DMS153 (cell line): Measurements from ENCODE around the gene NRG3.

Experiments
- DNase-seq: peaks from one replicate; lab custom pipeline; 2025; lab: John Stamatoyannopoulos, UW

Gene NRG3

DNA sequence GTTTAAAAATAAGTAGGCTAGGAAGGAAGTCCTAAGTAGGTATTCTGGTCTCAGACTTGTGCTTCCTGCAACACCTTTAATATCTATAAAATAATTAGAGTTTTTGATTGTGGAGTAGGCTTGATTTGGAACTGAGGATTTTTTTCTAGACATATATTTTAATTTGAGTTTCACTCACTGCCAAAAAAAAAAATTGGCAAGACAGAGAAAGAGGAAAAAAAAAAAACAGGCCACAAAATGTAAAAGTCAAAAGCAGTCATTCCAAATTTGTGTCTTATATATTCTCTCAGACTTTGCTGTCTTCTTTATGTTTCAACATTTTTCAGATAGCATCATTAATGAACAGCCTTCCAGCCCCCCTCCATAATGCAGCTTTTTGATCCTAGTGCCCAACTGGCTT, 346.1 kb downstream of the NRG3 start:
- DNase-seq = no peak

DNA sequence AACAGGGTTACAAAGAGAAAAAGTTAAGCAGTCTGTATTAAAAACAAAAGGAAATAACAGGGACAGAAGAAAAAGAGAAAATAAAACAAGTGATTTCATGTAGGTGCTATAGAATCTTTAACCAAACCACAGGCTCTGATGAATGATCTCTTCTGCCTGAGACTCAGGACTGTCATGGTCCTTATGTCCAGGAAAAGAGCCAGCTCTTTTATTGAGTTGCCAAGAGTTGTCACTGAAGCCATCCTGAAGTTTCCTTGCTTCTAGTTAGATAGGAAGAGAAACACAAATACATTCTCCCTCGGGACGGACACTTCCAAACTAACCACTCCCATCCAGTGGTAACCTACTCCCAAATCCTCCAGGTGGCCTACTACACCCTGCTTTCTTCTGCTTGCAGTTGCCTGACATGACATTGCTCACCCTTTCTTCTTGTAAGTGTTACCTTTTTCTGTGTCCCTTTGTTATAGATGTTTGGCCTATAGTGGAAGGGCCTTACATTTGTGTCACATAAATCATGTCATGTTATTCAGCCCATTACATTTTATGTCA, 346.7 kb downstream of the NRG3 start:
- DNase-seq = no peak

DNA sequence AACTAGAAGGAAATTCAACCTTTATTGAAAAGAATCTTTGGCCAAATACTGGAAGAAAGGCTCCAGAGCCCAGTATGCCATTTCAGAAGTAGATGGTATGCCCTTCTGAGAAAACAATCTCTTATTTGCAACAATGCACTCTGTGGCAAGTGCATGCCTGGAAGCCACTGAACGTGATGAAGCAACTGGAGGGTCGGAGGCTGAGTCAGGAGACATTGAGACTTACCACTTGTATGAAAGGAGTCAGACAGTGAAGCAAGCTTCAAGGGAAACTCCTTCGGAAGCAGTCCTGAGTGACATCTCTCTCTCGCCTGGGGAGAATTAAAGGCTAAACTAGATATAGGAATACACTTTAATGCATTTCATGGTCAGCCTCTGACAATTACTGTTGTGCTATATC, 353.7 kb downstream of the NRG3 start:
- DNase-seq = no peak

DNA sequence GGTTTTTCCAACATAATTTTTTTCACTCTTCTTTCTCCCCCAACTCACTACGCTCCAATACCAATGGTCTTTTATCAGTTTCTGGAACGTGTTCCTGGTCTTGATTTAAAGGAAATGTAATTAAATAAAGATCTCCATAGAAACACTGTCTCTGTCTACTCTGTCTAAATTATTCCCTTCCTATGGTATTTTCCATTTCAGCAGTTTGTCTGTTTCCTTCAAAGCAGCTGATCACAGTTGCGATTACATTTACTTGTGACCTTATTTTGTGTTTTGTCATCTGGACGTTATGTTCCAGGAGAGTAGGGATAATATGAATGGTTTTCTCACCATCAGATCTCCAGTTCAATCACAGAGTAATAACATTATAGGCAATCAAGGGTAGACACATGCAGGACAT, 359.2 kb downstream of the NRG3 start:
- DNase-seq = no peak

DNA sequence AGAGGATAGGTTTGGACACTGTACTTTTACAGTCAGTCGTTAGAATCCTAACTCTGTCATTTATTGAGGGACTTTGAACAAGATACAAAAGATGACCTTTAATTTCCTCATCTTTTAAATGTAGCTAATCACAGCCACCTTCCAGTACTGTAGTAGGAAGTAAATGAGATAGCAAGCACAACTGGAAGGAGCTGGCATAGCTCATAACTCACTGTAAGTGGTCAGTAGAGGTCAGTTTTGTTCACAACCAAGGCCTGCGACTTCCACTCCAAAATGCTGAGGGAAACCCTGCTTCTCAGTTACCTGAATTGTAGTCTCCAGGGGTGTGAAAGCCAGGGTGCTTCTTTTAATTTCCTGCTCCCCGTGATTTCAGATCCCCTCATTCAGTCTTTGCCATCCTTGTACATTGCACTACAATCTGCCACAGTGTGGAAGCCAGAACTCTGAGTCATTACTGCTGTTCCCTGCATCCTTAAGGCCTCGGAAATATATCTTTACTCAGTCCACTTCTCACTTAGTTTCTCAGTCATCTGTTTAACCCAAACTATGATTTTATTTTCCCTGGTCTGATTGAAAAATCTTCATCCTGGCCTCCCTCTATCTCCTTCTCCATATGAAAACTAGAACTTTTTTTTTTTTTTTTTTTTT, 361.2 kb downstream of the NRG3 start:
- no peak for DNase-seq

DNA sequence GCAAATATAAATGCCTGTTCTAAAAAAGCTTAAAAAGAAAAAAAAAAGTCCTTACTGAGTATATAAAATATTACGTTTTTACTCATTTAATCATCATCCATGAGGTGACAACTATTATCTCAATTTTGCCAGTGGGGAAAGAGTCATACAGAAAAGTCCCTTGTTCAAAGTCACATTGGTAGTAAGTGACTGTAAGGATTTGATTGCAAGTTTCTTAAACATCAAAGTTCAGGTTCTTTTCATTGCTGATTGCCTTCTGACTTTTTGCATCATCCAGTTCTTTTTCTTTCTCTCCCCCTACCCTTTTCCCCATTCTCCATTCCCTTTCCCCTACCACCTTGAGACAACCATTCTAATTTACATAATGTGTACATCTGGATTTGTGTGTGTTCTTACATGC, 363.3 kb downstream of the NRG3 start:
- DNase-seq = no peak

DNA sequence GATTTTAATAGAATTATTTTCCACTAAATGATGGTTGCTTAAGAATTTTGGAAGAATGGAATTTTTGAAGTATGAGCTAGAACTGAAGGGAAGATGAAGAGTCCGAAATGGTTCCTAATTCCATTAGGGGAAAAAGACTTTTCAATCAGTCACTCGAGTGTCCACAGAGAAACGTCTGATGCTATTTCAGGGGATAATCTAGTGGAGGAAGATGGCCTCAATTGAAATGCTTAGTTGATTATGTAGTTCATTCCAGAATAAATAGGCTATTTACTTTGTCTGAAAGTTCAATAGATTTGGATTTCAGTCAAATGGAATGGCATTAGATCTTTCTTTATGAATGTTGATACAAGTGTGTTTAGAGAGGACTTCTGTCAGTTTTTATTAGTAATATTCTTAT, 365.4 kb downstream of the NRG3 start:
- no peak for DNase-seq

DNA sequence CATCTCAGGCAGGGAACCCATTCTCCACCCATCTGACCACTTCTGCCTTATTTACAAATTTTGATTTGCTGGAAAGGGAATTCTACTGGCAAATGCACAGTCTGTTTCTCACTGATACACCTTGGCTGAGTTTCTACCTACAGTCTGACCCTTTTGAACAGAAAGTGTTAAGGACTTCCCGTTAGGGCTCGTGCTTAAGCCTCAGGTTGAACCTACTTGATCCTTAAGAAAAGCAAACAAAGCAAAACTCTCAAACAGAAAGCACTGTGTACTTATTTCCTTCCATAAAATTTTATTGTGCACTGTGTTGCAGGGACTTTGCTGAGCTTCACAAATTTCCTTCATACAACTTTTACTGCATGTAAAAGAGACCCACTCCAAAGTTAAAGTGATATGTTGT, 367.8 kb downstream of the NRG3 start:
- no peak for DNase-seq

DNA sequence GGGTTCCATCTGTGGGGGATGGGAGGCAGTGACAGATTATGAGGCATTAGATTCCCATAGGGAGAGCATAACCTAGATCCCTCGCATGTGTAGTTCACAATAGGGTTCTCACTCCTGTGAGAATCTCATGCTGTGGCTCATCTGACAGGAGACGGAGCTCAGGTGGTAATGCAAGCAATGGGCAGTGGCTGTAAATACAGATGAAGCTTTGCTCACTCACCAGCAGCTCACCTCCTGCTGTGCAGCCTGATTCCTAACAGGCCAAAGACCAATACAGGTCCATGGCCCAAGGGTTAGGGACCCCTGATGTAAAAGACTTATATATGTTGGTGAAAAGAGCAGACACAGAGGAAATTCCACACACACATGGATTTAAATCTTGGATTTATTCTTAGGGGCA, 370.2 kb downstream of the NRG3 start:
- DNase-seq = no peak

DNA sequence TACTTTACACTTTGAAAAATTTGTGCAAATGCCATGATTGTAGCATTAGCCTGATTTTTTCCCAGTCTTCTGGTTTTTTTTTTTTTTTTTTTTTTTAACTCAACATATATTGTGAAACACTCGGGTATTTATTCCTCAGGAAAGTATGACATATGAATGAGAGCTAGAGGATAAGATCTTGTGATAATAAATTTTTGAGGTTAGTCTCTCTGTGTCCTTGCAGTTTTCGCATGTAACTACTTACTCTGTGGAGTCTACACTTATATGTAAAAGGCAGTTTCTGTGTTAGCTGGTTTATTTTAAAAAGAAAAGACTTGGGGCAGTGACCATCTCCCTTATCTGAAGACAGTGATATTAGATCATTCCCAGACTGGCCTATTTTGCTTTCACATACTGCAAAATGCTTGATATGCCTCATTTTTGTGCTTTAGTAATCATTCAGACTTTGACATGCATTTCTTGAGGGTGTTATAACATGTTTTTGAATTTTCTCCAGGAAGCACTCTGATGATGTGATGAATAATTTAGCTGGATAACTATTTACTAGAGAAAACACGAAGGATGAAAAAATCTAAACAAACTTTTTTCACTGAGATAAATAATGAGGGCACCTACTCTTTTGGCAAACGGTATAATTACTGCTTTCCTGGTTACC, 371.0 kb downstream of the NRG3 start:
- no peak for DNase-seq

DNA sequence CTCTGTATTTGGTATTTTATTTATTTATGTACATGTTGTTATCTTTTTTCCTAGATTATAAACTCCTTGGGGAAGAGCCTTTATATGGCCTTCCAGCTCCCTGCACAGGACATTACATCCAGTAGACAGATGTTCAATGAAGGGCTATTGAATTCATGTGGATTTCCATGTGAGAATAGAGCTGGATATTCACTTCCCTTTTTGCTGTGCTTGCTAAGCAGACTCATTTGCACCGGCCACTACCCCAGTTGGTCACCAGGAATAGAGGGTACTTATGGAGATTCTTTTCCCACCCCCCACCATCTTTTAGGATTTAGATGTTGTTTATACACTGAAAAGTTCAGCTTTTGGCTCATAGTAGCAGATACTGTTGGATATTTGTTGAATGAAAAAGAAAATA, 374.1 kb downstream of the NRG3 start:
- DNase-seq = no peak

DNA sequence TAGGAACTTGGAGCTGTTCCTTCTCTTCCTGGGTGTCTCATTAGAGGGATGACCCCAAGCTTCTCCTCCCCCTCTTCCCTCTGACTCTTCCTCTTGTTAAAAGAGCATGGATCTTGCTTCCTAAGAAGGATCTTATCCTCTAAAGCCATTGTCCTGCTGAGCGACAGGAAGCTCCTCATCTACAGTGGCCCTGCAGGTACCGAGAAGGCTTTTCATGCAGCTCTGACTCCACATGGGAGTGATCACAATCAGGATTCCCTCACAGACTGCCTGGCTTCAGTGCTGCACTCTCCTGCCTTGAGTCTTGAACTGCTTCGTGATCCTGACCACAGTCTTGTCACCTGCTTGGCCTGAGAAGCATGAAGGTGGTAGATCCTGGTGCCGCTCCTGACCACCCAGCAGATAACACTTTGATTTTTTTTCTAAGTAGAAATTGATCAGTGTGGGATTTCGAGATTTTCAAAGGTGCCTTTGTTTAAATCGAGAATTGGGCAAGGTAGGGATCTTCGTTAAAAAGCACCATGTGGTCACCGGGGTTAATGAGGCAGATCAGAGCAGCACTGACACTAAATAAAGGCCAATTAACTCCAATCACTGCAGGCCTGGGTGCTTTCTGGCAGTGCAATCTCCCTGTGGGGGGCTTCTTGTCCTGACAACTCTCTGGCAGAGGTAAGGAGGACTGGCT, 376.4 kb downstream of the NRG3 start:
- DNase-seq = no peak

DNA sequence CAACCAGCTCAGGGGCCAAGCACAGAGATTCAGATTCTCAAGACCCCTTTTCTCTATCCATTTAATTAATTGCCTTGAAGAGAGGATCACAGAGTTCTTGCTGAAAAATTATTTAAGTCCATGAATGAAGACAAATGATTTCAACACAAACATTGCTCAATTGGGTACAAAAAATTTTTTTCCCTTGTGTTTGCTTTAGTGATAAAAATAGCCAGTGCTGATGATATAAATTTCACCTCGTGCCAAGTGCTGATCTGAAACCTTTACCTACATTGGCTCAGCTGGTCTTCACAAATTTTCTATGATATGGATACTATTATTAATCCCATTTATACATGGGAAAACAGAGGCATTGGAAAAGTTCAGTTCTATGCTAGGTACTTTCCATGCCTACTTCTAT, 377.1 kb downstream of the NRG3 start:
- DNase-seq = no peak

DNA sequence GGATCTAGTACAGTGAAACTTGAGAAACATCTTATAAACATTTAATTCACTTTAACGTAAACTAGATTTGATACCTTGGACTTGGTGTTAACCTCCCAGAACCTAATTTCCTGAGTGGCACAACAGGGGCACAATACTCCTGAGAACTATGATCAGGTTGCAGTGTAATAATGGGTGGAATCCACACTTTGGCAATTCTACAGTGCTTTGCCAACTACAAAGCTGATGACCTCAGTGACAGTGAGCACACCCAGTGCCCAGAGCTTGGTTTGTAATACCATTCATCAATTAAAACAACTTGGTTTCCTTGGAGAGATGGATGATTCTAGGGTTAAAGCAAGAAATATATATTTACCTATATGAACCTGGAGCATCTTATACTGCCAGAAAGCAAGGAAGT, 379.2 kb downstream of the NRG3 start:
- DNase-seq = no peak

DNA sequence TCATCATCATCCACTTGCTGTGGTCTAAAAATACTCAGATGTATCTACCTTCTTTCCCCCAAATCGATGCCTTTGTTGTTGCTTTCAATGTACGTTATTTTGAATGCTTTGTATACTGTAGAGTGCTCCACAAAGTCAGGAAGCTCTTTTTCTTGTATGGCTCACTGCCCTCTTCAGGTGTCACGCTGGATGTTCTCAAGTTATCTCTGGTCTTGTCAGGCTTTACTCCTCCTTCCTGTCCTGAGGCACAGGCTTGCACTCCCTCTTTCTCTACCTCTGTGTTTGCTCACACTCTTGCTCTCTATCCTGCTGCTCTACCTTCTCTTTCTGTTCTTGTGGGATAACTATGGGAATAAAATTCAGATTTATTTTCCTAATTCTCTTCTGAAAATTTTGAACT, 381.3 kb downstream of the NRG3 start:
- no peak for DNase-seq

DNA sequence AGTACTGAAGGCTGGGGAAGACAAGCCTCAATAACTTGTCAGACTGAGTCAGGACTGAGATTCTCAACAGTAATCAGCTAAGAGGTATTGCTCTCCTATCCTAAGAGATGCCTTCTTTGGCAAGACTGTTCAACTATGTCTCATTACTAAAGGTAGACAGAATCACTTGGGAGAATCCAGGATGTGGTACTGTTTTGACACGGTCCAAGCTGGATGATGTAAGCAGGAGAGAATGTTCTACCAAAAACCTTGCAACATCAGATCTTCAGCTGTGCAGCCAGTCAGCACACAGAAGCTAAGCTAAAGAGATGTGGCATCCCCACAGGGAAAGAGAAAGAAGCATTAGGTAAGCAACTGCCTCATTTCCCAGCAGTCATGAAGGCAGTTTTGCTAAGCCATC, 391.4 kb downstream of the NRG3 start:
- no peak for DNase-seq

DNA sequence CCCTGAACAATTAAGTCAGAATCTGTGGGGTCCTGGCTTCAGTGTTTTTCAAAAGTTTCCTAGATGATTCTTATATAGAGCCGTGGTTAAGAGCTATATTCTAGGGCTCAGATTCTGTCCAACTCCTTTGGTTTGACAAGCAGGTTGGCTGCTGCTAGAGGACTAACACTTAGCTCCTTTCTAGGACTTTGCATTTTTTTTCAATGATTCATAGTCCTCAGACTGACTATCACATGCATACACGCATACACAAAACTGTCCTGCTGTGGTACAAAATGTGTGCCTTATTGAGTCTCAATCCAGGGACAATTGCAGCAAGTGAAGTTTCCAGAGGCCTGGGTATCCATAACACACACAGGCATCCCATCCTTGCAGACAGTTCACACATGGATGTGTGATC, 392.0 kb downstream of the NRG3 start:
- no peak for DNase-seq

DNA sequence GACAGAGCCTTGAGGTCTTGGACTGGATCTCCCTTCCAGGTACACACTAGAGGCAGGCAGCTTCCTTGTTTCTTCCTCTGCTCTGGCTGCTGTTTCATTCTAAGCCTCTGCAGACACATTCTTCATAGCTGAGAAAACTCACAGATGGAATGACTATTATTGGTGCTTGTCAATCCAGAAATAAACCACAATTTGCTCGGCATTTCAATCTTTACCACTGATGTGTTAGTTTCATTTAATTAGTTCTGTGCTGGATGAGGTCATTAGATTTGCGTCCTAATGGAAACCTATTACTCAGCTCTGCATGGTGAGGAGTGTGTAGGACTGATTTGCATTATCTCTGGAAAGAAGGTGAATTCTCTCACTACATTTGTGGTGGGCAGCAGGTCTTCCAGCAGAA, 392.5 kb downstream of the NRG3 start:
- DNase-seq = no peak

DNA sequence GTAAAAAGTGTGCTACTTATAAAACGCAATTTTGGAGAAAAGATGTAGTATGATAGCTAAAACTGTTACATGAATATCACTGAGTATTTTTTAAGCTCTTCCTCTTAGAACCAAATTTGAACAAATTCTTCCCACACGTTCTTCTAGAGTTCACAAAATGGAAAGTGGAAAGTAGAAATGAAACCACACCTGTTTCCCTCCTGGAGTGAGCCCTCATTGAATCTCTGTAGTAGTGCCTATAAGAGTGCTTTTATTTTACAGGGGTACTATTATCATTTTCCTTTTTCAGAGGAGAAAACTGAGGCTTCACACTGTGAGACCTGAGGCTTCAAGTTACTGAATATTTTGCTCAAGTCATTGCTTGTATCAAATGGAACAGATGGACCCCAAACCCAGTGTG, 393.0 kb downstream of the NRG3 start:
- DNase-seq = no peak

DNA sequence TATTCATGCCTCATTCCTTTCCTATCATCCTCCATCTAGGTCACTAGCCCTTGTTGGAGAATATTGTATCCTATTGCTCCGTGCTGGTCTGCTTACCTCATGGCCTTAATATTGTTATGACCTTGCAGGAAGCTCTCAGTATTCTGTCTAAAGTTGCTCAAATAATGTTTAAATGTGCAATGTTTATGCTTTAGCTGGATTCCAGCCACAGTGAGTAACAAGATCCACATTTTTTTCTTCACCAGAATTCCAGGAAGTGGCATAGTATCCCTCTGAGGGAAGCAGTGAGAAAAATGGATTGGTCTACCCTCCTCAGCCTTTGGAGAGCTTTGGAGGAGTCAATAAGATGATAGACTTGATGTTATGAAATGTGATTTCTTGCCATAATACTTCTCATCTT, 402.6 kb downstream of the NRG3 start:
- DNase-seq = no peak

DNA sequence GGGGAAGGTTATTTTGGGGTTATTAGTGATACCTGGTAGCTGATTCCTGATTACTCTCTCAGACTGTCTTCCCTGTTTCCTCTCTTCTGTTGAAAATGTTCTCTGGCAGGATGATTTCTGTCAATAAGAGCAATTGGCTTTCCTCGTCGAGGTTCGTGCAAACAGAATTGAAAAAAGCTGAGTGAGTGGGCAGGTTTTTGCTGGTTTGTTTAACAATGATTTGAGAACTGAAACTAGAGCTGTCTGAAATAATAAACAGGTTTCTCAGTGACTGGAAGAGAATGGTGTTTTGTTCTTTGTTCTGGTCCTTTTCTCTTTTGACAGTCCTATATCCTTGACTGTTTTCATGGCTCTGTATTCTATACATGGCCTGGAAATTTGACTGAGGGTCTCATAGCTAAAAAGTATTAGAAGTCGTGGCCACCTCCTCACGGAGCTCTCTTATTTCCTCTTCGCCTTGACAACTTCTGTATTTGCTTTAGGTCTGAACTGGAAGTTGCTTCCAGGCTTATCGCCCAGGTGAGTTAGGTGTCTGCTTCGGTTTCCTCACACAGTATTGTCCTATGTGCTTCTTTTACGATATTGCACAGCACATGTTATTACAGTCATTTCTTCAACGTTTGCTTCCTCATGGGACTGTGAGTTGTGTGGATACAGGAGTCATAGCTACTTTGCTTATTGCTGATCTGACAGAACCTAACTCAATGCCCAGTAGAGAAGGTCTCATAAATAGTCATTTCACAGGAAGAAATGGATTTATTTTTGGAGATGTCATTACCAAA, 403.6 kb downstream of the NRG3 start:
- DNase-seq = no peak

DNA sequence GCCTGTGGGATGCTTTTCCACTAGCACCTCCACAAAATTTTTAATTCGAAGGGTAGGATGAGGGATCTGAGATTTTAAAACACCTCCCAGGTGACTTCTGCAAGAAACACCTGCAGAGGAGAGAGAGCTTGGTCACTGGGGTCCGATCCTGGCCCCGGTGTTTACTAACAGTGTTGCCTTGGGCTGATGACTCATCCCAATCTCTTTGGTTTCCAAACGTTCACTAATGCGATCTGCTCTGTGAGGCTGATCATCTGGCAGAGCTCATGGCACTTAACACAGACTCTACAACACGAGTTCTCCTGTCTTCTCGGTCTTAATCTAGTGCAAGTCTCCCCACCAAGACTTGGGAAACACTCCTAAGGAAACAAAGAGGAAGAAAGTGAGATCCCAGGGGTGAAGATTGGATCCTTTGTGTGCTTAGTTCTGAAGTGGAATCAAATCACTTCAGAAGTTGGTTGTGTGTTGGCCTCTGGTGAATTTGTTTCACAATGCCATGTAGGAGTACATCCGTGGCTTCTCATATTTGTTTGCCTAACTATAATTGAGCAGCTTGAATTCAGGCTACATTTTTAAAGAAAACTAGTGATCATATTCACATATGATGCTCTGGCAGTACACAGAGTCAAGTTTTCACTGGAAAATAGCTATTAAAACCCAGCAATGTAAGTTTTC, 407.9 kb downstream of the NRG3 start:
- DNase-seq = no peak
